Measurements from ENCODE around the gene MYCBP.
"Not testable (repeated sequence)": the region's sequence is repeated elsewhere in the genome, so short reads cannot be mapped to it uniquely, and the experiment has no call there.

Gene MYCBP, protein sequence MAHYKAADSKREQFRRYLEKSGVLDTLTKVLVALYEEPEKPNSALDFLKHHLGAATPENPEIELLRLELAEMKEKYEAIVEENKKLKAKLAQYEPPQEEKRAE

DNA sequence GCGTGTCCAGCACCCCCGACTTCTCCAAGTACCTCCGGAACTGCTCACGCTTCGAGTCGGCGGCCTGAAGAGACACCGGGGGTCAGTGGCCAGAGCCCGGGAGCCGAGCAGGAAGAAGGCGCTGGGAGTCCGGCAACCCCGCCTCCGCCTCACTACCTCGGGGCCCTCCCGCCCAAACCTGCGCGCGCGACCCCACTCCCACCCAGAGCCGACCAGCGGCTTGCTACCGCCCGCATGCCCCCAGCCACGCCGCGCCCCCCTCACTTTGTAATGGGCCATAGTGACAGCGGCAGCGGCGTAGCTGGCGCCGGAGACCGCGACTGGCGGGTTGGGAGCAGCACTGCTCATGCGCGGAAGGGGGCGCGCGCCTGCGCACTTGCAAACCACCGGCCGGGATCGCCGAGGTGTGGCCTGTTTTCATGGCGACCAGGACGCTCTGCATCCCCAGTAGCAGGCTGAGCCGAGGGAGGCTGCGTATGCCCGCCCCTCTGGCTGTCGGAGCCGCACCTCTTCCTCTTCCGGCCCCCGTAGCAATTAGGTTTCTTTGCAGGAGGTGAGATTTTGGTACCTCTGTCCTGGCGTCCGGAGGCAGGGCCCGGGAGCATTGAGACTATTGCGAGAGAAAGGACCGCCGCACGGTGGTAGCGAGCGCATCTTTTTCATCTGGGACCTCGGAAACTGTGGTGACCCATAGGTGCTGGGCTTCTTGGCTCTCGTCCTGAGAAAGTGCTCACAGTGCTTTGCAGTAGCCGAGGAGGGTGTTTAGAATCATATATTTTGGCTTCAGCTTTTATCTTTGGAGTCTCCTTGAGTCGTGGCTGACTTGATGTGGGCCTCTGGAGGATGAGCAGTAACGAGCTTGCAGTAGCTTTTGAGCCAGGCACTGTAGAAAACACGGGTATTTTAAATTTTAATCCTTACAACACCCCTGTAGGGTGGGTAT is at the start of gene MYCBP:
Gene MYCBP, minus strand, starts transcription at position 322 of the 943 bp plus-strand sequence. Its CDS starts 43 bp downstream, at position 279.
- peak within 1 kb of the TSS; percentile 81 for H3K27ac Mint-ChIP-seq
- H3K9me3 Mint-ChIP-seq: no peaks in the 10 kb centered on the region
- peaks cover 28% of the 10 kb centered on the region for H3K4me1 Mint-ChIP-seq (ENCODE audit: low read depth)
- H3K27me3 Mint-ChIP-seq: no peaks in the 10 kb centered on the region
- H3K4me3 Mint-ChIP-seq: peak within 1 kb of the TSS; percentile 93
- peaks cover 15% of the 10 kb centered on the region for H3K36me3 Mint-ChIP-seq (ENCODE audit: low read depth)

DNA sequence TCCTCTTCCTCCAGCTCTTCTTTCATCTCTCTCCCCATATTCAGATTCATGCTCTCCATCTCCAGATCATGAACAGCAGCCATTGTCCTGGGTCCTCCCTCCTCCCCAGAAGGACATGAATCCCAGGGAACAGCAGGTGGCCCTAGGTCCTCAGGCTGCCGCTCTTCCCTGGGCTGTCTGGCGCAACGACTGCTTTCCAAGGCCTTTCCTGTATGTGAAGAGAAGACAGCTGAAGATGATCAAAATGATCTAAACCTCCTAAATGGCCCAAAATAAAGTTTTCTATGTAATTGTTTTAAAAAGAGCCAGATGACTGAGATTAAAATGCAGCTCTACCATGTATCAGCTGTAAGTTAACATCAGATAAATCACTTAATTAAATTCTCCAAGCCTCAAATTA is 46.0 kb upstream of the MYCBP start:
- H3K4me3 Mint-ChIP-seq: no peak overlapping the region
- no peaks in the 10 kb centered on the region for H3K27me3 Mint-ChIP-seq
- H3K27ac Mint-ChIP-seq: no peak overlapping the region
- peaks cover 12% of the 10 kb centered on the region for H3K4me1 Mint-ChIP-seq (ENCODE audit: low read depth)
- H3K9me3 Mint-ChIP-seq: no peaks in the 10 kb centered on the region
- H3K36me3 Mint-ChIP-seq (ENCODE audit: low read depth): no peaks in the 10 kb centered on the region

DNA sequence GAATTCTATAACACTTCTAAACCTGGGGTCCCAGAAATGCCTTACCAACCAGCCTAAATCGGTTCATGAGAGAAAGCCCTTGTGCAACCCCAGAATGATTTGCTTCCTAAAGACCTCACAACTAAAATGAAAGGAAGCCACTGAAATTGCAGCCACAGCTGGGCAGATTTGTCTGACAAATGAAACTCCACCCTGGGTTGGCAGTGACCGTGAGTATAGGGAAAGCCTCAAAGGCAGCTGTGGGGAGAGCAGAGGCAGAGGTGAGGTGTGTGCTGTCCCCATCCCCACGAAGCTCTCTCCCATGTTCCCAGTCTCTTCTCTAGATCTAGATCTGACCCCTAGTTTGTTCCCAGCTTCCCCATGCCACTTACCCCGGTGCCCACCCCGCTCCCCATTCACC is 45.4 kb upstream of the MYCBP start:
- no peaks in the 10 kb centered on the region for H3K9me3 Mint-ChIP-seq
- no peak overlapping the region for H3K4me3 Mint-ChIP-seq
- no peaks in the 10 kb centered on the region for H3K27me3 Mint-ChIP-seq
- no peak overlapping the region for H3K27ac Mint-ChIP-seq
- H3K4me1 Mint-ChIP-seq (ENCODE audit: low read depth): peaks cover 12% of the 10 kb centered on the region
- no peaks in the 10 kb centered on the region for H3K36me3 Mint-ChIP-seq (ENCODE audit: low read depth)

DNA sequence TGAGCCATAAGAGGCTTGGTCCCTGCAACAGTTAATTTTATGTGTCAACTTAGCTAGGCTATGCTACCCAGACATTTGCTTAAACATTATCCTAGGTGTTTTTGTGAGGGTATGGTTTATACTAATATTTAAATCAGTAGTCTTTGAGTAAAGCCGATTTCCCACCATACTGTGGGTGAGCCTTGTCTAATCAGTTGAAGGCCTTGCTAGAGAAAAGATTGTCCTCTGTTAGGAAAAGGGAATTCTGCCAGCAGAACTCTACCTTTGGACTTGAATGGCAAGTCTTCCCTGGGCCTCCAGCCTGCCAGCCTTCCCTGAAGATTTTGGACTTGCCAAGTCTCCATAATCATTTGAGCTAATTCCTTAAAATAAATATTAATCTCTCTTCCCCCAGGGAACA is 44.6 kb upstream of the MYCBP start:
- Mint-ChIP-seq H3K4me3 (no peak overlapping the region), H3K36me3 (ENCODE audit: low read depth) (no peaks in the 10 kb centered on the region), H3K27ac (no peak overlapping the region), H3K27me3 (no peaks in the 10 kb centered on the region), H3K9me3 (no peaks in the 10 kb centered on the region), H3K4me1 (ENCODE audit: low read depth) (peaks cover 12% of the 10 kb centered on the region)

DNA sequence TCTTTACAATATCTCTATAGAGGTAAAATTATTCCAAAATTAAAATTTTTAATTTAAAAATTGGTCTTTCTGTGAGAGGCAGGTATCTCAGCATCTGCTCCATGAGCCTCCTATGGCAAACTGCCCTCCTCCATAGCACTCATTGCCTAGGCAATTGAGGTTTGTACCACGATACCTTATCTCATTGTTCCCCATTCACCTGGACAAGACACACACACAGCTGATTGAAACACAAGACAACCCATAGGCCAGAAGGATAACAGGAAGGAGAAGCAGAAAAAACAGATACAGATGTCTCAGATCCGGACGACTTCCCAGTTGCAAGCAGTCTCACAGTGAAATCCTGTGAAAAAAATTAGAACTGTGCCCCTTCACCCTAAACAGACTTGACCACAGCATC is 44.2 kb upstream of the MYCBP start:
- no peaks in the 10 kb centered on the region for H3K27me3 Mint-ChIP-seq
- no peak overlapping the region for H3K4me3 Mint-ChIP-seq
- H3K36me3 Mint-ChIP-seq (ENCODE audit: low read depth): no peaks in the 10 kb centered on the region
- H3K4me1 Mint-ChIP-seq (ENCODE audit: low read depth): peaks cover 12% of the 10 kb centered on the region
- no peak overlapping the region for H3K27ac Mint-ChIP-seq
- H3K9me3 Mint-ChIP-seq: no peaks in the 10 kb centered on the region

DNA sequence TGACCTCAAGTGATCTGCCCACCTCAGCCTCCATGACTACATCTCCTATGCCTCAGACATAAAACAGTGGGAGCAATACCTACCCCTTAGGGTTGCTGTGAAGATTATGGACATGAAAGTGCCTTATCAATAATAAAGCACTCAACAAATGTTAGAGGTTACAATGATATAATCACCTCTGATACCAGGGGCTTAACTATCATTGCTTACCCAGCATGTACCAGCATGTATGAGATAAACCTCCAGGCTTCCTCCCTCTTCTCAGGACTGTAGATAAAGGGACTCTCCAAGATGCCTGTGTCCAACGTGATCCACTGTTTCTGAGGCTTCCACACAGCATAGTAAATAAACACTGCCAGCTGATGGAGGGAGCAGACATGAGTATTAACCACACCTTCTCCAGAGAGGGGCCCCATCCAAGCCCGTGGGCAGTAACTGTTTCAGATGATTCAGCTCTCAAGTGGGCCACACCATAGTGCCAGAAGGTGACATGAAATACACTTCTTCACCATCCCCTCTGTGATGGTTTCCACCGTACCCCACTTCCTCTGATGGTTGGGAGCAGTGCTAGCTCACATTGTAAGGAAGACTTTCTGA is 42.3 kb upstream of the MYCBP start:
- H3K4me3 Mint-ChIP-seq: no peak overlapping the region
- no peak overlapping the region for H3K27ac Mint-ChIP-seq
- no peaks in the 10 kb centered on the region for H3K9me3 Mint-ChIP-seq
- H3K36me3 Mint-ChIP-seq (ENCODE audit: low read depth): no peaks in the 10 kb centered on the region
- peaks cover 12% of the 10 kb centered on the region for H3K4me1 Mint-ChIP-seq (ENCODE audit: low read depth)
- H3K27me3 Mint-ChIP-seq: no peaks in the 10 kb centered on the region

DNA sequence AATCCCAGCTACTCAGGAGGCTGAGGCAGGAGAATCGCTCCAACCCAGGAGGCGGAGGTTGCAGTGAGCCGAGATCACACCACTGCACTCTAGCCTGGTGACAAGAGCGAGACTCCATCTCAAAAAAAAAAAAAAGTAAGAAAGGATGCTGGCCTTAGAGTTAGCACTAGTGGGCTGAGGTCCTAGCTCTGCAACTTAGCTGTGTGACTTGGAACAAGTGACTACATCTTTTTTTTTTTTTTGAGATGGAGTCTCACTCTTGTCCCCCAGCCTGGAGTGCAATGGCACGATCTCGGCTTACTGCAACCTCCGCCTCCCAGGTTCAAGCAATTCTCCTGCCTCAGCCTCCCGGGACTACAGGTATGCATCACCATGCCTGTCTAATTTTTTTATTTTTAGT is 41.8 kb upstream of the MYCBP start:
- H3K9me3 Mint-ChIP-seq; H3K36me3 Mint-ChIP-seq (ENCODE audit: low read depth); H3K27ac Mint-ChIP-seq; H3K4me3 Mint-ChIP-seq; H3K27me3 Mint-ChIP-seq: not testable (repeated sequence)
- peaks cover 12% of the 10 kb centered on the region for H3K4me1 Mint-ChIP-seq (ENCODE audit: low read depth)

DNA sequence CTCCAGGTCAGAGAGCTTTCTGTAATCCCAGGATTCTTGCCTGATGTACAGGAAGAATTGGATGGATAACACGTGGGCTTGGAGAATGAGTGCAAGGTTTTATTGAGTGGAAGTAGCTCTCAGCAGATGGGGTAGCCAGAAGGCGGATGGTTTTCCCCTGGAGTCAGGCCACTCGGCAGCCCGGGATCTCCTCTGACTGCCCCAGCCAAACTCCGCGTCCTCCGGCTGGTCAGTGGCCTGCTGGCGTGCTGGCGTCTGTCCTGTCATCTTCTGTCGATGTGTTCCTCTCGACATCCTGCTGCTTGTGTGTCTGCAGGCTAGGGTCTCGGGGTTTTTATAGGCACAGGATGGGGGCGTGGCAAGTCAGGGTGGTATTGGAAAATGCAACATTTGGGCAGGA is 35.7 kb upstream of the MYCBP start:
- H3K36me3 Mint-ChIP-seq (ENCODE audit: low read depth): no peaks in the 10 kb centered on the region
- H3K27ac Mint-ChIP-seq: no peak overlapping the region
- H3K27me3 Mint-ChIP-seq: no peaks in the 10 kb centered on the region
- H3K9me3 Mint-ChIP-seq: peaks cover 5% of the 10 kb centered on the region
- no peak overlapping the region for H3K4me3 Mint-ChIP-seq
- no peaks in the 10 kb centered on the region for H3K4me1 Mint-ChIP-seq (ENCODE audit: low read depth)

DNA sequence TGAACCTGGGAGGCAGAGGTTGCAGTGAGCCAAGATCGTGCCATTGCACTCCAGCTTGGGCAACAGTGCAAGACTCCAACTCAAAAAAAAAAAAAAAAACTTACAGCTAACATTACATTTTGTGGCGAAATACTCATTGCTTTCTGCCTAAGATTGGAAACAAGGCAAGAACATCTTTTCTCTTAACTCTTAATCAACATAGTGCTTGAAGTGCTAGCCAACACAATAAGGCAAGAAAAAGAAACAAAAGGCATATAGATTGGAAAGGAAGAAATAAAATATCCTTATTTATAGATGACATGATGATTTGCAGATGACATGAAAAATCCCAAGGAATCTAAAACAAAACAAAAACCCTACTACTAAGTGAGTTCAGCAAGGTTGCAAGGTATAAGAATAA is 32.8 kb upstream of the MYCBP start:
- H3K27ac Mint-ChIP-seq: no peak overlapping the region
- H3K36me3 Mint-ChIP-seq (ENCODE audit: low read depth): no peaks in the 10 kb centered on the region
- H3K4me1 Mint-ChIP-seq (ENCODE audit: low read depth): no peaks in the 10 kb centered on the region
- H3K4me3 Mint-ChIP-seq: no peak overlapping the region
- H3K27me3 Mint-ChIP-seq: no peaks in the 10 kb centered on the region
- peaks cover 5% of the 10 kb centered on the region for H3K9me3 Mint-ChIP-seq

DNA sequence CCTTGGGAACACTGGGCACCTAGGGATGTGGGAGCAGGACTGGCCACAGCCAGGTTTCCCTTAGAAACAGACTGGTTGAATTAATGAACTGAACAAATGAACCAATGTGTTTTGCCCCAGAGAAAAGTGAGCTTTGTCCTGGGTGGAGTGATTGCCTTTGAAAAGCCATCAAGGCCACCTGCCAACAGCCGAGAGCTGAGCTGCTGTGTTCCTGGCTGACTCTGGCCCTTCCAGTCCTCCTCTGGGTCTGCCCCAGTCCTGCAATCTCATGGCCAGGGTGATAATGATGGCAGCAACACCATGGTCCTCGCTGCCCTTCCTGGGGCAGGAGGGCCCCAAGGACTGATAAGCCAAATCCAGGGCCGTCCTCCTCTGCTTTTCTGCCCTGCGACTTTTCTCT is 26.4 kb upstream of the MYCBP start:
- Mint-ChIP-seq H3K4me3 (no peak overlapping the region), H3K36me3 (ENCODE audit: low read depth) (no peaks in the 10 kb centered on the region), H3K9me3 (no peaks in the 10 kb centered on the region), H3K4me1 (ENCODE audit: low read depth) (no peaks in the 10 kb centered on the region), H3K27me3 (no peaks in the 10 kb centered on the region), H3K27ac (no peak overlapping the region)

DNA sequence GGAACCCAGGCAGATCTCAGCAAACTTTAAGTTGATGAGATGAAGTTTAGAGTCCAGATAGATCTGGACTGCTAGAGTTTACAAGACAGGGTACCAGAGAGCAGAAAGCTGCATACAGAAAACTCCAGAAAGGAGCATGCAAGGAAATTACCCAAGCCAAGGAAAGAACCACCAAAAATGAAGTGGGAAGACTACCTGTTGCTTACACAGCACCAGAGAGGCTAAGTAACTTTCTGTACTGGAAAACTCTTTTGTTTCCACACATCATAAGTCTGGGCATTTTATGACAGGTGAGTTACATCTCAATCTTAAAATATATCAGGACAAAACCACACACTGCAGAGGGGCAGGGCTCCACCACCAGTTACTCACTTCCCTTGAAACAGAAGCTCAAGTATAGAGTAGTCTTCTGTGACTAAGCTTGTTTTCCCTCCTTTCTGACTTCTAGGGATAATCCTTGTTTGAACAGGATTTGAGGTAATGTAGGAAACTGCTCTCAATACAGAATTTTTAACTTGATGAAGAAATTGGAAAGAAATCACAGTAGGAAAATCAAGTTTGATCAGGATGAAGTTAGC is 25.6 kb upstream of the MYCBP start:
- Mint-ChIP-seq H3K27me3 (no peaks in the 10 kb centered on the region), H3K36me3 (ENCODE audit: low read depth) (no peaks in the 10 kb centered on the region), H3K9me3 (no peaks in the 10 kb centered on the region), H3K4me3 (no peak overlapping the region), H3K4me1 (ENCODE audit: low read depth) (no peaks in the 10 kb centered on the region), H3K27ac (no peak overlapping the region)

DNA sequence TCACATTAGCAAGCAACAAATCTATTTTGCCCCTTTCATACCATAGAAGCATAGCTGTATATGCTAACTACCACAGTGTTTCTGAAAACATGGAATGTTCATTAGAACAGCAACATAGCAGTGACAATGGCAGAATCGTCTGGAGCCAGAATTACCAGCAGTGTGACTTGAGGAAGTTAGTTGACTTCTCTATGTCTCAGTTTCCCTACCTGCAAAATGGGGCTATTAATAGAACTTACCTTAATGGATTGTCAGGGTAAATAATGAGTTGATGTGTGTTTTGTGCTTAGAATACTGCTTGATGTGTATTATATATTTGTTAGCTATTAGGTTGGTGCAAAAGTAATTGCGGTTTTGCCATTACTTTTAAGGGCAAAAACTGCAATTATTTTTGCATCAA is 23.0 kb upstream of the MYCBP start:
- Mint-ChIP-seq H3K9me3 (no peaks in the 10 kb centered on the region), H3K4me3 (no peak overlapping the region), H3K36me3 (ENCODE audit: low read depth) (no peaks in the 10 kb centered on the region), H3K27me3 (no peaks in the 10 kb centered on the region), H3K4me1 (ENCODE audit: low read depth) (no peaks in the 10 kb centered on the region), H3K27ac (no peak overlapping the region)

DNA sequence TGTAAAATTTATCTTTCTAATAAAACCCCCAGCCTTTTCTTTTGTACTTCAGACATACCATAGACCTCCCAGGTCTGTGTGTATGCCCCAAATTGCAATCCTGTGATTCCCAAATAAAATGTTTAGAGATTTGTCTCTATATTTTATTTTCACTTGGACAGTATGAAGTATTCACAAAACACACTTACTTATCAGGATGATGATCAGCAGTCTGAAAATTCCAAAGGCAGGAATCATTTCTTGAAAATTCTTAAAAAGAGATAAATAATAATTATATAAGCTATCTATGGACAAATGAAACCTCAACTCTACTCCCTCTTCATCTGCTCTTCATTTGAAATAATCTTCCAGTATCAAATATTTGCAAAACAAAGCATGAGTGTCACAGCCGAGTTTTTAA is 19.8 kb upstream of the MYCBP start:
- H3K4me3 Mint-ChIP-seq: no peak overlapping the region
- no peaks in the 10 kb centered on the region for H3K27me3 Mint-ChIP-seq
- H3K4me1 Mint-ChIP-seq (ENCODE audit: low read depth): no peaks in the 10 kb centered on the region
- H3K9me3 Mint-ChIP-seq: no peaks in the 10 kb centered on the region
- no peaks in the 10 kb centered on the region for H3K36me3 Mint-ChIP-seq (ENCODE audit: low read depth)
- H3K27ac Mint-ChIP-seq: no peak overlapping the region

DNA sequence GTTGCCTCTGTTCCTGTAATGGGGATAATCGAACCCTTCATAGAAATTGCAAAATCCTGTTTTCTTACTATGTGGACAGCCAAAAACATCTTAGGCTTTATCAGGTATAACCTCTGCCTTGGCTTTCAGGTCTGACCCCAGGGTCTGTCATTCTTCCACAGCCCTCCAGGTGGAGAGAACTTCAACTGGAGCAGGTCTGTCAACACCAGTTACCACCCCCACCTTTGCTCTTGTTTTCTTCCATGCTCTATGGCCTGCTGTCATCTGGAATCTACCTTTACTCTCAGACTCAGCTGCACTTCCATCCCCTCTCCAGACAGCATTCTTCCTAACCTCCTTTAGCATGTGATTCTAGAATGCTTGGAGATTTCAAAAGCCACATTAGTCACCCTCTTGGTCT is 18.6 kb upstream of the MYCBP start:
- H3K9me3 Mint-ChIP-seq: no peaks in the 10 kb centered on the region
- H3K36me3 Mint-ChIP-seq (ENCODE audit: low read depth): no peaks in the 10 kb centered on the region
- H3K27ac Mint-ChIP-seq: no peak overlapping the region
- no peaks in the 10 kb centered on the region for H3K4me1 Mint-ChIP-seq (ENCODE audit: low read depth)
- H3K27me3 Mint-ChIP-seq: no peaks in the 10 kb centered on the region
- H3K4me3 Mint-ChIP-seq: no peak overlapping the region

DNA sequence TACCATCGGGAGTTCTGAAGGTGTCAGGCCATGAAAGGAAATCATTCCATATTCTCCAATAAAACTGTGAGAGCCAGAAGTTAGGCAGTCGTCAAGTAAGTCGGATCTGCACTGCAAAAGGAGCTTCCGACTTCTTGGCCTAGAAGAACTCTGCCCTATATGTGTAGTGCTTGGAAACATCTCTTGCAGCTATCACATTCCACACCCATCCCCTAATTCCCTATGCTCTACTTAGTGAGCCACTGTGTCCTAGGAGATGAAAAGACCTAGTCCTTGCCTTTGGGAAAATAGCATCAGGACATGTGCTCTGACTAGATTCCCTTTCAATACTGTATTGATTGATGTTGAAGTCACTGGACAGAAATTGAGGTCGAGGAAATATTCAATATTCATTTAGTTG is 16.4 kb upstream of the MYCBP start:
- H3K36me3 Mint-ChIP-seq (ENCODE audit: low read depth): no peaks in the 10 kb centered on the region
- H3K4me3 Mint-ChIP-seq: no peak overlapping the region
- H3K27ac Mint-ChIP-seq: no peak overlapping the region
- H3K27me3 Mint-ChIP-seq: no peaks in the 10 kb centered on the region
- H3K9me3 Mint-ChIP-seq: no peaks in the 10 kb centered on the region
- no peaks in the 10 kb centered on the region for H3K4me1 Mint-ChIP-seq (ENCODE audit: low read depth)
